Lung (tissue), 12 donors: ENCODE results near the gene ADAMTS2. TPM values are rescaled to one million over a fixed set of nuclear protein-coding genes. Genes with fewer than 3 reads are reported as not detected.
A peak's percentile ranks its signal among the peaks of the same experiment; 100 is the strongest.

ENCODE experiments used
- ATAC-seq: fragments of 200-7000 bp; cut with Tn5 transposase; one replicate; pipeline ENCODE4 v1.9.1; 2020; ENCODE audit warnings: moderate number of reproducible peaks; ENCODE audit not compliant: insufficient read depth, low FRiP score
- DNase-seq, 3 donors: peaks; one replicate each; pipeline ENCODE4 v3.0.0-alpha.2; 2013 to 2017
- H3K27ac ChIP-seq, 2 donors: one replicate each; pipeline ENCODE4 v1.5.1; 2013; ENCODE audit warnings: mild to moderate bottlenecking in 2 of 2, moderate library complexity in 2 of 2, control low read depth in 1 of 2, inconsistent platforms in 1 of 2, low read depth in 1 of 2, low read length in 1 of 2
- H3K27me3 ChIP-seq, 3 donors: one replicate each; pipeline ENCODE4 v1.5.1; 2013; ENCODE audit warnings: low read length in 2 of 3; ENCODE audit not compliant: control insufficient read depth in 3 of 3, insufficient read depth in 3 of 3
- H3K36me3 ChIP-seq, 4 donors: one replicate each; pipeline ENCODE4 v1.5.1; 2013; ENCODE audit warnings: low read length in 4 of 4, mild to moderate bottlenecking in 1 of 4, moderate library complexity in 1 of 4; ENCODE audit not compliant: control insufficient read depth in 4 of 4, insufficient read depth in 4 of 4
- H3K4me1 ChIP-seq, 5 donors: one replicate each; pipeline ENCODE4 v1.5.1; 2013; ENCODE audit warnings: low read length in 5 of 5, mild to moderate bottlenecking in 2 of 5, moderate library complexity in 1 of 5; ENCODE audit not compliant: control insufficient read depth in 5 of 5, insufficient read depth in 5 of 5
- H3K4me3 ChIP-seq: one replicate; pipeline ENCODE4 v1.5.1; 2013; ENCODE audit warnings: mild to moderate bottlenecking, control low read depth, moderate library complexity
- H3K9ac ChIP-seq, 2 donors: one replicate each; pipeline ENCODE4 v1.5.1; 2013; ENCODE audit warnings: low read length in 2 of 2, control low read depth in 1 of 2; ENCODE audit not compliant: insufficient read depth in 1 of 2
- H3K9me3 ChIP-seq, 4 donors: one replicate each; pipeline ENCODE4 v1.5.1; 2013; ENCODE audit warnings: low read length in 3 of 4, mild to moderate bottlenecking in 1 of 4, moderate library complexity in 1 of 4; ENCODE audit not compliant: control insufficient read depth in 4 of 4, insufficient read depth in 3 of 4
- WGBS, 2 donors: extraction: QIAGEN DNeasy Blood & Tissue Kit; methylation state at CpG; one replicate each; pipeline ENCODE4 v1.1.7; 2013; 5-methylcytosine and 5-hydroxymethylcytosine counted together
- polyA plus RNA-seq, 2 donors: library from polyadenylated mRNA; stranded (reverse); fragments of 200-250 nt; gene quantifications; one replicate each; pipeline ENCODE4 v1.2.1, GENCODE V29; 2013
- total RNA-seq, 2 donors: library from RNA; depleted of rRNA in 1 of 2; stranded (reverse); fragments of >200 nt in 1 of 2; gene quantifications; one replicate each; pipeline ENCODE4 v1.2.1, GENCODE V29; 2014 to 2021
- TF ChIP-seq, protein P1 (sequence below): IDR thresholded peaks from 2 replicates; pipeline ENCODE4 v1.5.1; 2012; ENCODE audit warnings: mild to moderate bottlenecking; ENCODE audit errors: control extremely low read depth, extremely low read depth
- donor health status: control.
- donor health status: control.
- donor health status: Bipolar disorder and iron deficiency.
- donor health status: healthy.
- donor health status: DM: yes; HTN: yes; CAD: no.

ADAMTS2 gene
- total and polyA plus RNA-seq, 4 donors: 9.3 to 45.5 (median 28.7) TPM

DNA sequence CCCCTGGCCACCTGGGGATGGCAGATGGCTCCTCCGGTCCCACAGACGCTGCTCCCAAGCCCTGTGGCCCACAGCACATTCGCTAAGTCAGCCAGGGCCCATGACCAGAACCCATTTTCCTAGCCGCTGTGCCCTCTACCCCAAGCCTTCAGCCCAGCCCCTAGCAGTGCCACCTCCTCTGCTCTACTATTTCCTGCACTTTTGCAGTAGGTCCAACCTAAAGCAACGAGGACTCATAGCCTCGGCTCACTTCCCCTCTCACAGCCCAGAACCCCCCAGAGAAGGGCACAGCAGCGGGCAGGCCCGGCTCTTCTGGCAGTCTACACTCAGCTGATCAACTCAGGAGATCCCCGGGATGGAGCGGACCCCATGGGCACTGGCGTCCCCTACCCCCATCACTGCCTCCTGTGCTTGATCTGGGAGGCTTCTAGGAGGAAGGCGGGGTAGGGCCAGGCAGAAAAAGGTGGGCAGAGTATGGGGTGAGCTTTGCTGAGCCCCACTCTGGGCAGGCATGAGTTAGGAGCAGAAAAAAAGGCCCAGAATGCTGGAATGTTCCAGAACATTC, 173.9 kb downstream of the ADAMTS2 start:
- Histone ChIP-seq H3K27me3 (no peaks in the 10 kb centered on the region), H3K4me1 (peaks cover 0 to 7% (median 0%) of the 10 kb centered on the region in 5 donors), H3K9ac (no peak overlapping the region), H3K36me3 (no peaks in the 10 kb centered on the region), H3K27ac (no peak overlapping the region), H3K9me3 (no peaks in the 10 kb centered on the region), H3K4me3 (no peak overlapping the region)
- DNase-seq: peak in 1 of 3 donors; percentile 9
- TF ChIP-seq, protein P1, sequence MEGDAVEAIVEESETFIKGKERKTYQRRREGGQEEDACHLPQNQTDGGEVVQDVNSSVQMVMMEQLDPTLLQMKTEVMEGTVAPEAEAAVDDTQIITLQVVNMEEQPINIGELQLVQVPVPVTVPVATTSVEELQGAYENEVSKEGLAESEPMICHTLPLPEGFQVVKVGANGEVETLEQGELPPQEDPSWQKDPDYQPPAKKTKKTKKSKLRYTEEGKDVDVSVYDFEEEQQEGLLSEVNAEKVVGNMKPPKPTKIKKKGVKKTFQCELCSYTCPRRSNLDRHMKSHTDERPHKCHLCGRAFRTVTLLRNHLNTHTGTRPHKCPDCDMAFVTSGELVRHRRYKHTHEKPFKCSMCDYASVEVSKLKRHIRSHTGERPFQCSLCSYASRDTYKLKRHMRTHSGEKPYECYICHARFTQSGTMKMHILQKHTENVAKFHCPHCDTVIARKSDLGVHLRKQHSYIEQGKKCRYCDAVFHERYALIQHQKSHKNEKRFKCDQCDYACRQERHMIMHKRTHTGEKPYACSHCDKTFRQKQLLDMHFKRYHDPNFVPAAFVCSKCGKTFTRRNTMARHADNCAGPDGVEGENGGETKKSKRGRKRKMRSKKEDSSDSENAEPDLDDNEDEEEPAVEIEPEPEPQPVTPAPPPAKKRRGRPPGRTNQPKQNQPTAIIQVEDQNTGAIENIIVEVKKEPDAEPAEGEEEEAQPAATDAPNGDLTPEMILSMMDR: no peak
- WGBS, 2 donors: 86 to 94% methylated on average over 12 of the region's 12 CpGs
- no peak for ATAC-seq

DNA sequence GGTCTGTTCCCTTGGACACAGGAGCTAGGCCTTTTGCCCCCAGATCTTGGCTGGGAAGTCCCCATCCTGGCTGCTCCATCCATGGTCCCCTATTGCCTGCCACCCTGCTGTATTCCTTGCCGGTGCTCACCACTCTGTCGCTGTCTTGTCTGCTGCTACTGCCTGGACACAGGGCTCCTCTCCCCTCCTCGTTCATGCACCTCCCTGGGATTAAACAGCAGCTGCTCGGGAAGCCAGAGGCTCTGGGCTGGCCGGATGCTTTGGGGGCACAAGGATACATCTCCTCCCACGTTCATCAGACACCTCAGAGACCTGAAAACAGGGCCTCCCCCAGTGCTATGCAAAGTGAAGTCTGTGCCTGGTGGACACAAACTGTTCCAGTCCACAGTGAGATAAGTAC, 174.7 kb downstream of the ADAMTS2 start:
- DNase-seq (peak in 1 of 3 donors; percentile 8), ATAC-seq (no peak)
- Histone ChIP-seq H3K27me3 (no peaks in the 10 kb centered on the region), H3K4me1 (peaks cover 0 to 7% (median 0%) of the 10 kb centered on the region in 5 donors), H3K36me3 (no peaks in the 10 kb centered on the region), H3K27ac (no peak overlapping the region), H3K9ac (no peak overlapping the region), H3K4me3 (no peak overlapping the region), H3K9me3 (no peaks in the 10 kb centered on the region)
- TF ChIP-seq, protein P1: no peak
- 72 to 83% methylated on average over 6 of the region's 6 CpGs for WGBS, 2 donors

DNA sequence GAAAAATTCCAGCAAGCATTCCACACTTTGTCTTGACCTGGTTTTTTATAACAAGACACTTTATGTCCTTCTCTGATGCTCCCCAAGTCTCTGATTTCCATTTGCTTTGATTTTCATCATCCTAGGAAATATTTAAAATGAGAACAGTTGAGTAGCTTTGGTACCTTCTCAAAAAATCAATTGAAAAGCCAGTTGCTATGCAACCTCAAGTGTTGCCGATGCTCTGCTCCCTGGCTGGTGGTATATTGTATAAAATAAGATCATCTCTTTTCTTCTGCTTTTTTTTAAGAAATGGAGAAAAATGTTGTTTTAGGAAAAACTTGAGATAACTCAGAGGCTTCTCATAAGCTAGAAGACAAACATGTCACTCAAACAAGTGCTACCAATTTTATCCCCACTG, 175.4 kb downstream of the ADAMTS2 start:
- TF ChIP-seq, protein P1: no peak
- 81 to 91% methylated on average over 1 of the region's 1 CpG for WGBS, 2 donors

DNA sequence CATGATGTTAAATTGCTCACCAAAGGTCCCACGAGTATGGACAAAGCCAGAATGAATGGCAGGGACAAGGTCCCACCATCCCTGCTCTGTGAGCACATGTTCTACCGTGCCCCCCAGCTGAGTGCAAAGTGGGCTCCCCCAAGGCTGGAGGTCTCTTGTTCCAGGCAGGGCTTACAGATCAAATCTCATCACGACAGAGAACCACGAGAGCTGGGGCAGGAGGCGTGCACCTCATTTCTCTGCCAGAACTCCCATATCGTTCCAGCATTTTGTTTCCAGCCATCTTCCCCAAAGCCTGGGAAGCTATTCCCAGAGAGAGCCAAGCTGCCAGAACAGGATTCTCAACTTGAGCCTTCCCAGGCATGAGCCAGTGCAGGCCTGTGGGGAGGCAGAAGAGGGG, 176.6 kb downstream of the ADAMTS2 start:
- WGBS, 2 donors: 77 to 96% methylated on average over 6 of the region's 6 CpGs
- DNase-seq: peak in 2 of 3 donors; percentile 11 to 12

More for the DNA sequence above, 175.4 kb downstream of the ADAMTS2 start:
- DNase-seq (no peak), ATAC-seq (no peak)
- H3K36me3 ChIP-seq: no peaks in the 10 kb centered on the region
- H3K4me3 ChIP-seq: no peak overlapping the region
- no peak overlapping the region for H3K27ac ChIP-seq
- no peaks in the 10 kb centered on the region for H3K27me3 ChIP-seq
- H3K9ac ChIP-seq: no peak overlapping the region
- H3K4me1 ChIP-seq: peaks cover 0 to 7% (median 0%) of the 10 kb centered on the region in 5 donors
- no peaks in the 10 kb centered on the region for H3K9me3 ChIP-seq

More for the DNA sequence above, 176.6 kb downstream of the ADAMTS2 start:
- no peaks in the 10 kb centered on the region for H3K36me3 ChIP-seq
- TF ChIP-seq, protein P1: no peak
- H3K27ac ChIP-seq: no peak overlapping the region
- ATAC-seq: no peak
- no peak overlapping the region for H3K4me3 ChIP-seq
- H3K27me3 ChIP-seq: no peaks in the 10 kb centered on the region
- no peaks in the 10 kb centered on the region for H3K9me3 ChIP-seq
- H3K9ac ChIP-seq: no peak overlapping the region
- H3K4me1 ChIP-seq: peaks cover 0 to 7% (median 0%) of the 10 kb centered on the region in 5 donors
